GM13976 (cell line): ENCODE data around the gene NCR3LG1.

Source experiments
- DNase-seq: peaks from one replicate; pipeline ENCODE4 v3.0.0; 2012; ENCODE audit warnings: low spot score
- in situ Hi-C: fragments of 300-500 bp; cut with MboI; formaldehyde crosslinking; loops from one replicate; pipeline ENCODE4 v1.12.0; 2022; ENCODE audit warnings: low sequenced_read_pairs, mixed read lengths, inconsistent platforms; ENCODE audit not compliant: unreplicated experiment
- TF ChIP-seq, protein P1 (sequence below): IDR thresholded peaks from 2 replicates; pipeline ENCODE4 v1.5.1; 2012; ENCODE audit warnings: borderline replicate concordance, mild to moderate bottlenecking; ENCODE audit not compliant: insufficient read depth; ENCODE audit errors: extremely low read depth, missing control alignments, control extremely low read depth

Gene NCR3LG1

DNA sequence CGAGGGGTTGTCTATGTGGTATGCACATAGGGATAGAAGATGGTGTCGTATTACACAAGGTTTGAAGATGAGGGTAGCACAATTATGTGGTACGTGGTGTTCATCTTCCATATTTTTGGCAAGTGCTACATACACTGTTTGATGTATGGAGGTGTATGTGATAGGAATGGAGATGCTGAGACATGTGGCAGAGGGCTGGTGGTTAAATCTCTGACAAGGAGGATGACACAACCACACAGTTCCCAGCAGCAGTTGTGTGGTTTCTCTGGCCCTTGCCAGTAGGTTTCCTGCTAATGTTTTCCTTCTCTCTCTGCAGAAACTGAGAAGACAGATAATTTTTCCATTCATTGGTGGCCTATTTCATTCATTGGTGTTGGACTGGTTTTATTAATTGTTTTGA is 17.0 kb downstream of the NCR3LG1 start:
- DNase-seq: no peak
- TF ChIP-seq, protein P1, sequence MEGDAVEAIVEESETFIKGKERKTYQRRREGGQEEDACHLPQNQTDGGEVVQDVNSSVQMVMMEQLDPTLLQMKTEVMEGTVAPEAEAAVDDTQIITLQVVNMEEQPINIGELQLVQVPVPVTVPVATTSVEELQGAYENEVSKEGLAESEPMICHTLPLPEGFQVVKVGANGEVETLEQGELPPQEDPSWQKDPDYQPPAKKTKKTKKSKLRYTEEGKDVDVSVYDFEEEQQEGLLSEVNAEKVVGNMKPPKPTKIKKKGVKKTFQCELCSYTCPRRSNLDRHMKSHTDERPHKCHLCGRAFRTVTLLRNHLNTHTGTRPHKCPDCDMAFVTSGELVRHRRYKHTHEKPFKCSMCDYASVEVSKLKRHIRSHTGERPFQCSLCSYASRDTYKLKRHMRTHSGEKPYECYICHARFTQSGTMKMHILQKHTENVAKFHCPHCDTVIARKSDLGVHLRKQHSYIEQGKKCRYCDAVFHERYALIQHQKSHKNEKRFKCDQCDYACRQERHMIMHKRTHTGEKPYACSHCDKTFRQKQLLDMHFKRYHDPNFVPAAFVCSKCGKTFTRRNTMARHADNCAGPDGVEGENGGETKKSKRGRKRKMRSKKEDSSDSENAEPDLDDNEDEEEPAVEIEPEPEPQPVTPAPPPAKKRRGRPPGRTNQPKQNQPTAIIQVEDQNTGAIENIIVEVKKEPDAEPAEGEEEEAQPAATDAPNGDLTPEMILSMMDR: no peak
- in situ Hi-C loops: loop anchor here (25.0 kb wide), 1 partner anchor 131 kb away; no protein-coding TSS in a partner anchor

DNA sequence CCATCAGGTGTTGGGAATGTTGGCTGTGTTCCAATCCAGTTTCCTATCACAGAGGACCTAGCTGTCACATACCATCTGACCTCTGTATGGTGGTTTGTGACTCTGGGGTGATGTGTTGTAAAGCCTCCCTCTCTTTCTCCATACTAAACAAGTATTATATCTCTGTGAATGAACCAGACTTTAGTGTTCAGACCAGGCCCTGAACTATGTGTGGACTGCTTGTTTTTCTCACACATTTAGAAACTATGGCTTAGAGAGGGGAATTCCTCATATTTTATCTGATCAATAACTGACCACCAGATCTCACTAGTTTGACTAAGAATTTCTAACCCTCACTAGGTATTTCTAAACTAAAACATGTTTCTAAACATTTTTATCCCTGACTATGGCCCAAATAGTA is 17.5 kb downstream of the NCR3LG1 start:
- in situ Hi-C loops: loop anchor here (25.0 kb wide), 1 partner anchor 132 kb away; no protein-coding TSS in a partner anchor
- TF ChIP-seq, protein P1: no peak
- DNase-seq: no peak

DNA sequence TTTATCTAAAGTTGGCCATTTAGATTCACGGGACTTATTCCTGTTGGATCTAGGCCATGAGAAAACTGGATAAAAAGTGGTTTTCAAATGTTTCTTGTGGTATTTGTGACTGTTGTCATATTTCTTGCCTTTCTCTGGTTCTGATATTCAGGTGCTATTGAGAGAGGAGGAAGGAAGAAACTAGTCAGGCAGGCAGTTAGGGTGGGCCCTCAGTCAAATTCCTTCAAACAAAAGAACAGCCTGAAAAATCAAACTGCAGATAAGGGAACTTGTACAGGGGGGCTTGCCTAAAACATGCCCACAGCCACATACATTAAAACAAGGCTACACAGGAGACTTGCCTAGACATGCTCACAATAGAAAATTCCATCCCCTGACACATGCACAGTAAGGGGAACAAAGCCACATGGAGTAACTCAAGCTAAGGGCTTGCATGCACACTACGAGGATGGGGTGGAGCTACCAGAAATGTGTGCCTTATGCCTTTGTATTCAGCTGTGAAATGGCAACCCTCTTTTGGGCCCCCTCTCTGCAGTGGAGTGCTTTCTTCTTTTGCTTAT is 18.2 kb downstream of the NCR3LG1 start:
- TF ChIP-seq, protein P1: no peak
- in situ Hi-C loops: loop anchor here (25.0 kb wide), 1 partner anchor 132 kb away; no protein-coding TSS in a partner anchor
- DNase-seq: no peak

DNA sequence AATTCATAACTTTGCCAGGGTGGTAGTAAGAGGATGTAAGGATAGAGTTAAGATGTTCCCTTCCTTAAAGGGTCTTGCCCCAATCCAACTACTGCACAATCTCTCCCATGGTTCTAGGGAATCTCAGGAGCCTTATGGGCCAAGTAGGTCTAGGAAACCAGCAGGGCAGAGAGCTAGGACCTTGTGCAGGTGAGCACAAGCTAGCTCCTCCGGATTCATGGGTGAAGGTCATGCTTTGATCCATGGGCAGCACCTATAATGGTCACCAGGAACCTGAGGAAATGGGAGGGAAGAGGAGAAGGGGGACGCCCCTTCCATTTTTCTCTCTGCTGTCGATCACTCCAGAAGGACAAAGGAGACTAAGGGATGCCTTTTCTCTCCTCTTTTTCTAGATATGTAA is 20.0 kb downstream of the NCR3LG1 start:
- in situ Hi-C loops: loop anchor here (25.0 kb wide), 1 partner anchor 134 kb away; no protein-coding TSS in a partner anchor
- DNase-seq: no peak
- TF ChIP-seq, protein P1: no peak

DNA sequence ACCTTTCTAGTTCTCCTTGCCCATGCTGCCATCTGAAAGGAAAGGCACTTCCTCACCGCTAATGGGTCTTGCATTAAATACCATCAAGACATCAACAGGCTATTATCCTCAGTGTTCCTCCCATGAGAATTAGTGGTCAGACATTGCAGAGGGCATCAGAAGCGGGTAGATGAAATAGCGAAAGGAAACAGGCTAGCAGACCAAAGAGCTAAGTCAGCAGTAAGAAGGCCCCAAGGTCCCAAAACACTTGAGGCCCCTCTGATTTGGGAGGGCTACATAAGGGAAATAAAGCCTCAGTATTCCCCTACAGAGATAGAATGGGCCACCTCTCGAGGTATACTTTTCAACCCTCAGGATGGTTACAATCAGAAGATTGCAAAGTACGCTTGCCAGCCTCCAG is 23.9 kb downstream of the NCR3LG1 start:
- TF ChIP-seq, protein P1: no peak
- in situ Hi-C loops: no loop called here

DNA sequence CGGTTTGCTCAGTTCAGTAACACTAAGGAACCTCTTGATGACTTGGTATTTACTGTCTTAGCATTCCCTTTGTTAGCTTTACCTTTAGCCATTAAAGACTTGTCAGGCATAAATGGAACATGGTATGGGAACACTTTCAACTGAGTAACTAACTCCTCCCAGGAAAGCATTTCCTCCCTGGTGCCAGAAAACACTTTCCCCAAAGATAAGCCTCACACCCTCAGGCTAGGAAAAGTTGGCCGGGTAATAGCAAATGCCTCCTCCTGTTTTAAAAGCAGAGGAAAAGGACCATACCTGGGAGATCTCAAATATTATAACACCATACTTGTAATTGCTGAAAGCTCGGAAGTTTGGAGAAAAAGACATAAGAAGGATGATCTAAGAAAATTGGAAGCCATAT is 24.9 kb downstream of the NCR3LG1 start:
- in situ Hi-C loops: no loop called here
- TF ChIP-seq, protein P1: no peak
- DNase-seq: no peak

More for the DNA sequence above, 23.9 kb downstream of the NCR3LG1 start:
- DNase-seq: no peak
